Astrocyte (in vitro differentiated cells and primary cell): ENCODE data around the gene DOP1A.

Experiments used
- EZH2 ChIP-seq: IDR thresholded peaks from 2 replicates; pipeline ENCODE4 v1.6.1; 2012; ENCODE audit warnings: mild to moderate bottlenecking, low read length, inconsistent platforms; ENCODE audit not compliant: insufficient read depth
- TF ChIP-seq, protein P1 (sequence below): IDR thresholded peaks from 2 replicates; pipeline ENCODE4 v1.5.1; 2011; ENCODE audit warnings: low read depth, mild to moderate bottlenecking, inconsistent platforms, low read length, moderate library complexity; ENCODE audit not compliant: insufficient read depth

DNA sequence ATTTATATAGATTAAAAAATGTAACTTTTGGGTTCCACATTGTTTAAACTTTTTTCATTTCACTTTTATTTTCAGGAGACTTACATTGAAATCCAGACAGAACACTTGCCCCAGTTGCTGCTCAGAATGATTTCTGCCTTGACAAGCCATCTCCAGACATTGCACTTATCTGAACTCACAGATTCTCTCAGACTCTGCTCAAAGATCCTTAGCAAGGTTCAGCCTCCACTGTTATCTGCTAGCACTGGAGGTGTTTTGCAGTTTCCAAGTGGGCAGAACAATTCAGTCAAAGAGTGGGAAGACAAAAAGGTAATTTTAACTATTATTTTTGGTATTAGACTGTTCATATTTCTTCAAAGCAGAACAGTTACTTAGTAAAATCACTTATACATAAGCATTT is 58.0 kb downstream of the DOP1A start:
- TF ChIP-seq, protein P1, sequence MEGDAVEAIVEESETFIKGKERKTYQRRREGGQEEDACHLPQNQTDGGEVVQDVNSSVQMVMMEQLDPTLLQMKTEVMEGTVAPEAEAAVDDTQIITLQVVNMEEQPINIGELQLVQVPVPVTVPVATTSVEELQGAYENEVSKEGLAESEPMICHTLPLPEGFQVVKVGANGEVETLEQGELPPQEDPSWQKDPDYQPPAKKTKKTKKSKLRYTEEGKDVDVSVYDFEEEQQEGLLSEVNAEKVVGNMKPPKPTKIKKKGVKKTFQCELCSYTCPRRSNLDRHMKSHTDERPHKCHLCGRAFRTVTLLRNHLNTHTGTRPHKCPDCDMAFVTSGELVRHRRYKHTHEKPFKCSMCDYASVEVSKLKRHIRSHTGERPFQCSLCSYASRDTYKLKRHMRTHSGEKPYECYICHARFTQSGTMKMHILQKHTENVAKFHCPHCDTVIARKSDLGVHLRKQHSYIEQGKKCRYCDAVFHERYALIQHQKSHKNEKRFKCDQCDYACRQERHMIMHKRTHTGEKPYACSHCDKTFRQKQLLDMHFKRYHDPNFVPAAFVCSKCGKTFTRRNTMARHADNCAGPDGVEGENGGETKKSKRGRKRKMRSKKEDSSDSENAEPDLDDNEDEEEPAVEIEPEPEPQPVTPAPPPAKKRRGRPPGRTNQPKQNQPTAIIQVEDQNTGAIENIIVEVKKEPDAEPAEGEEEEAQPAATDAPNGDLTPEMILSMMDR = no peak
- no peak for TF ChIP-seq EZH2
